ENCODE data around the gene MAP4. TPM values are rescaled to one million over a fixed set of nuclear protein-coding genes. Genes with fewer than 3 reads are reported as not detected.

MAP4 gene
- total RNA-seq, 6 donors from 2014 or later: 106 to 199 (median 148) TPM

- 89% methylated on average over 2 of the region's 2 CpGs for WGBS, 2 donors
- peaks cover 8 to 10% (median 8%) of the 10 kb centered on the region in 4 donors for H3K4me1 ChIP-seq
- ATAC-seq (ENCODE audit: low FRiP score in 2 of 2) (no peak), DNase-seq (no peak)
- no peak overlapping the region for H3K4me3 ChIP-seq
- TF ChIP-seq POLR2AphosphoS5 (IDR thresholded peaks at IDR 0.05): no peak
- TF ChIP-seq, protein P1, sequence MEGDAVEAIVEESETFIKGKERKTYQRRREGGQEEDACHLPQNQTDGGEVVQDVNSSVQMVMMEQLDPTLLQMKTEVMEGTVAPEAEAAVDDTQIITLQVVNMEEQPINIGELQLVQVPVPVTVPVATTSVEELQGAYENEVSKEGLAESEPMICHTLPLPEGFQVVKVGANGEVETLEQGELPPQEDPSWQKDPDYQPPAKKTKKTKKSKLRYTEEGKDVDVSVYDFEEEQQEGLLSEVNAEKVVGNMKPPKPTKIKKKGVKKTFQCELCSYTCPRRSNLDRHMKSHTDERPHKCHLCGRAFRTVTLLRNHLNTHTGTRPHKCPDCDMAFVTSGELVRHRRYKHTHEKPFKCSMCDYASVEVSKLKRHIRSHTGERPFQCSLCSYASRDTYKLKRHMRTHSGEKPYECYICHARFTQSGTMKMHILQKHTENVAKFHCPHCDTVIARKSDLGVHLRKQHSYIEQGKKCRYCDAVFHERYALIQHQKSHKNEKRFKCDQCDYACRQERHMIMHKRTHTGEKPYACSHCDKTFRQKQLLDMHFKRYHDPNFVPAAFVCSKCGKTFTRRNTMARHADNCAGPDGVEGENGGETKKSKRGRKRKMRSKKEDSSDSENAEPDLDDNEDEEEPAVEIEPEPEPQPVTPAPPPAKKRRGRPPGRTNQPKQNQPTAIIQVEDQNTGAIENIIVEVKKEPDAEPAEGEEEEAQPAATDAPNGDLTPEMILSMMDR (IDR thresholded peaks at IDR 0.05): no peak
- no peak for TF ChIP-seq POLR2A (IDR thresholded peaks at IDR 0.05)
- no peak for TF ChIP-seq EP300 (IDR thresholded peaks at IDR 0.05)
- H3K27ac ChIP-seq: no peak overlapping the region
- H3K36me3 ChIP-seq: peaks cover 0 to 9% (median 0%) of the 10 kb centered on the region in 4 donors
- H3K9me3 ChIP-seq: no peaks in the 10 kb centered on the region
- H3K27me3 ChIP-seq: no peaks in the 10 kb centered on the region
These were observed 35.4 kb downstream of the MAP4 start for GRCh38 chr3:47980795-47981194.

- Histone ChIP-seq H3K4me3 (no peak overlapping the region), H3K27me3 (no peaks in the 10 kb centered on the region), H3K9me3 (no peaks in the 10 kb centered on the region), H3K27ac (no peak overlapping the region), H3K36me3 (peaks cover 0 to 13% (median 0%) of the 10 kb centered on the region in 4 donors), H3K4me1 (no peaks in the 10 kb centered on the region)
- ATAC-seq (ENCODE audit: low FRiP score in 2 of 2) (no peak), DNase-seq (no peak)
- TF ChIP-seq EP300 (IDR thresholded peaks at IDR 0.05) (no peak), POLR2AphosphoS5 (IDR thresholded peaks at IDR 0.05) (no peak), POLR2A (IDR thresholded peaks at IDR 0.05) (no peak)
- TF ChIP-seq, protein P1 (IDR thresholded peaks at IDR 0.05): no peak
- 92 to 98% methylated on average over 1 of the region's 1 CpG for WGBS, 2 donors
These were observed 37.1 kb downstream of the MAP4 start for GRCh38 chr3:47979070-47979469.

DNA sequence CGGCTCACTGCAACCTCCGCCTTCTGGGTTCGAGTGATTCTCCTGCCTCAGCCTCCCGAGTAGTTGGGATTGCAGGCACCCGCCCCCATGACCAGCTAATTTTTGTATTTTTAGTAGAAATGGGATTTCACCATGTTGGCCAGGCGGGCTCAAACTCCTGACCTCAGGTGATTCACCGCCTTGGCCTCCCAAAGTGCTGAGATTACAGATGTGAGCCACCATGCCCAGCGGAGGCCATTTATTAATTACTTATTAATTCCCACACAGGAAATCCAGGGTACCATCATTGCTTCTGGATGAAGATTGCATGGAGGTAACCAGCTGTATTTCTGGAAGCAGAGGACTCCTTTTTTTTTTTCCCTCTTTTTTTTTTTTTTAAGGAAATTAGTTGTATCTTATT, 37.8 kb downstream of the MAP4 start:
- Histone ChIP-seq H3K36me3 (peaks cover 0 to 13% (median 0%) of the 10 kb centered on the region in 4 donors), H3K27ac (no peak overlapping the region), H3K27me3 (no peaks in the 10 kb centered on the region), H3K9me3 (no peaks in the 10 kb centered on the region), H3K4me3 (no peak overlapping the region), H3K4me1 (no peaks in the 10 kb centered on the region)
- WGBS, 2 donors: 97% methylated on average over 8 of the region's 8 CpGs
- no peak for TF ChIP-seq POLR2AphosphoS5 (IDR thresholded peaks at IDR 0.05)
- TF ChIP-seq POLR2A (IDR thresholded peaks at IDR 0.05): no peak
- TF ChIP-seq, protein P1 (IDR thresholded peaks at IDR 0.05): no peak
- no peak for TF ChIP-seq EP300 (IDR thresholded peaks at IDR 0.05)
- DNase-seq: no peak
- ATAC-seq (ENCODE audit: low FRiP score in 2 of 2): no peak

- H3K36me3 ChIP-seq: peaks cover 0 to 13% (median 0%) of the 10 kb centered on the region in 4 donors
- H3K27ac ChIP-seq: no peak overlapping the region
- H3K4me1 ChIP-seq: no peaks in the 10 kb centered on the region
- DNase-seq (no peak), ATAC-seq (ENCODE audit: low FRiP score in 2 of 2) (no peak)
- H3K9me3 ChIP-seq: no peaks in the 10 kb centered on the region
- 74 to 82% methylated on average over 3 of the region's 3 CpGs for WGBS, 2 donors
- TF ChIP-seq POLR2A (IDR thresholded peaks at IDR 0.05) (no peak), POLR2AphosphoS5 (IDR thresholded peaks at IDR 0.05) (no peak), EP300 (IDR thresholded peaks at IDR 0.05) (no peak)
- TF ChIP-seq, protein P1 (IDR thresholded peaks at IDR 0.05): no peak
- no peak overlapping the region for H3K4me3 ChIP-seq
- H3K27me3 ChIP-seq: no peaks in the 10 kb centered on the region
These were observed 40.0 kb downstream of the MAP4 start for GRCh38 chr3:47976135-47976732.

- Histone ChIP-seq H3K4me1 (no peaks in the 10 kb centered on the region), H3K27ac (no peak overlapping the region), H3K27me3 (no peaks in the 10 kb centered on the region), H3K4me3 (no peak overlapping the region), H3K36me3 (peaks cover 0 to 13% (median 0%) of the 10 kb centered on the region in 4 donors), H3K9me3 (no peaks in the 10 kb centered on the region)
- TF ChIP-seq POLR2A (IDR thresholded peaks at IDR 0.05) (no peak), EP300 (IDR thresholded peaks at IDR 0.05) (no peak), POLR2AphosphoS5 (IDR thresholded peaks at IDR 0.05) (no peak)
- TF ChIP-seq, protein P1 (IDR thresholded peaks at IDR 0.05): no peak
- no peak for DNase-seq
- no peak for ATAC-seq (ENCODE audit: low FRiP score in 2 of 2)
- 65 to 69% methylated on average over 4 of the region's 4 CpGs for WGBS, 2 donors
These were observed 41.2 kb downstream of the MAP4 start for GRCh38 chr3:47974974-47975470.
